ENCODE data around the gene MEG3. TPM values are rescaled to one million over a fixed set of nuclear protein-coding genes. Genes with fewer than 3 reads are reported as not detected.
A peak's percentile ranks its signal among the peaks of the same experiment; 100 is the strongest.

The MEG3 gene
- total RNA-seq, 1 experiment from 2014 or later: 338 TPM

GRCh38 chr14:100898465-100898864 is 72.5 kb downstream of the MEG3 start (continued):
- no peak for TF ChIP-seq ZNF219 (CRISPR knock-in tag; IDR thresholded peaks at IDR 0.05; ENCODE audit: borderline replicate concordance)
- TF ChIP-seq TP53 (CRISPR knock-in tag; IDR thresholded peaks at IDR 0.05): no peak

- Mint-ChIP-seq H3K9me3 (0 out of 2 replicates have a peak, but pooled peaks cover 7% of the 10 kb centered on the region), H3K27ac (no peak overlapping the region), H3K4me1 (peaks cover 62% of the 10 kb centered on the region), H3K4me3 (peak overlapping the region; percentile 65), H3K27me3 (ENCODE audit: low read depth) (peaks cover 46% of the 10 kb centered on the region), H3K36me3 (peaks cover 31% of the 10 kb centered on the region)
- TF ChIP-seq ATF2 (CRISPR knock-in tag; IDR thresholded peaks at IDR 0.05; ENCODE audit: borderline replicate concordance, low read depth) (no peak), HMGA2 (CRISPR knock-in tag; IDR thresholded peaks at IDR 0.05) (no peak), ZNF512 (CRISPR knock-in tag; IDR thresholded peaks at IDR 0.05; ENCODE audit: borderline replicate concordance) (no peak), MLX (CRISPR knock-in tag; IDR thresholded peaks at IDR 0.05) (no peak), FOXP4 (CRISPR knock-in tag; IDR thresholded peaks at IDR 0.05) (no peak), ZNF263 (CRISPR knock-in tag; IDR thresholded peaks at IDR 0.05; ENCODE audit: low read depth) (no peak), FOXP1 (CRISPR knock-in tag; IDR thresholded peaks at IDR 0.05; ENCODE audit: borderline replicate concordance) (no peak), TCF7 (CRISPR knock-in tag; IDR thresholded peaks at IDR 0.05; ENCODE audit: low read depth) (no peak), ZNF121 (CRISPR knock-in tag; IDR thresholded peaks at IDR 0.05) (no peak), KAT7 (CRISPR knock-in tag; IDR thresholded peaks at IDR 0.05; ENCODE audit: borderline replicate concordance) (no peak), RORB (CRISPR knock-in tag; IDR thresholded peaks at IDR 0.05) (no peak), ATF1 (CRISPR knock-in tag; IDR thresholded peaks at IDR 0.05) (no peak), ELF4 (CRISPR knock-in tag; IDR thresholded peaks at IDR 0.05; ENCODE audit: low read depth) (no peak), NFE2L1 (CRISPR knock-in tag; IDR thresholded peaks at IDR 0.05) (no peak)
- DNase-seq (ENCODE audit: low spot score) (peak; percentile 6), ATAC-seq (no peak)
- ChIA-PET CTCF (interaction anchor here (0.6 to 5.1 kb wide), 10 partner anchors 44 to 605 kb away, joined by 3 to 35 read pairs (median 3); no protein-coding TSS in a partner anchor), POLR2A (no interaction called here)
Observed at GRCh38 chr14:100898935-100899883, 73.3 kb downstream of the MEG3 start.
